IMR-90 (cell line): ENCODE data around the gene ZDHHC3. TPM values are rescaled to one million over a fixed set of nuclear protein-coding genes. Genes with fewer than 3 reads are reported as not detected.

Experiments used
- ATAC-seq: fragments of 200-7000 bp; cut with Tn5 transposase; 2 replicates; pipeline ENCODE4 v1.9.1; 2020; ENCODE audit warnings: low read depth, mild to moderate bottlenecking, moderate library complexity
- BruUV-seq: library from RNA; stranded (reverse); fragments of 400-500 nt; replicated peaks from 2 replicates; lab custom pipeline; 2021; lab: Mats Ljungman, UMichigan
- CTCF ChIA-PET: fragments of 300-600 bp; formaldehyde crosslinking; extraction: SDS; loops from one replicate; lab custom pipeline; 2021; ENCODE audit warnings: antibody characterized with exemption; lab: Yijun Ruan, JAX
- POLR2A ChIA-PET: fragments of 300-600 bp; sonication (Branson Sonifier 250); formaldehyde crosslinking; loops from one replicate; lab custom pipeline; 2022; ENCODE audit warnings: antibody characterized with exemption; ENCODE audit not compliant: unreplicated experiment; lab: Charles Lee
- DNase-seq: peaks from one replicate; pipeline ENCODE4 v3.0.0; 2013
- H2AFZ ChIP-seq: replicated peaks from 2 replicates; pipeline ENCODE3; 2013; ENCODE audit warnings: low read length, mild to moderate bottlenecking; ENCODE audit not compliant: poor library complexity
- H2AK5ac ChIP-seq: 2 replicates; pipeline ENCODE4 v1.6.1; 2013; ENCODE audit warnings: low read depth, low read length, inconsistent platforms
- H2AK9ac ChIP-seq: replicated peaks from 2 replicates; pipeline ENCODE3; 2013; ENCODE audit warnings: mild to moderate bottlenecking, low read depth, low read length, moderate library complexity; ENCODE audit not compliant: poor library complexity
- H2BK120ac ChIP-seq: 2 replicates; pipeline ENCODE4 v1.6.1; 2013; ENCODE audit warnings: low read depth, low read length, inconsistent platforms
- H2BK15ac ChIP-seq: 3 replicates; pipeline ENCODE4 v1.6.1; 2013; ENCODE audit warnings: low read depth, low read length, inconsistent platforms
- H2BK20ac ChIP-seq: 2 replicates; pipeline ENCODE4 v1.6.1; 2013; ENCODE audit warnings: low read depth, mild to moderate bottlenecking, inconsistent platforms, low read length, moderate library complexity
- H2BK5ac ChIP-seq: 2 replicates; pipeline ENCODE4 v1.6.1; 2013; ENCODE audit warnings: mild to moderate bottlenecking, low read depth, low read length, inconsistent platforms; ENCODE audit not compliant: poor library complexity, severe bottlenecking
- H3K14ac ChIP-seq: replicated peaks from 2 replicates; pipeline ENCODE4 v1.6.1; 2013; ENCODE audit warnings: low read depth, low read length, inconsistent platforms
- H3K18ac ChIP-seq: 2 replicates; pipeline ENCODE4 v1.6.1; 2013; ENCODE audit warnings: low read depth, low read length, control low read depth
- H3K23ac ChIP-seq: 2 replicates; pipeline ENCODE4 v1.6.1; 2013; ENCODE audit warnings: low read depth, low read length, inconsistent platforms
- H3K27ac ChIP-seq: 2 replicates; pipeline ENCODE4 v1.5.1; 2013; ENCODE audit warnings: mild to moderate bottlenecking, control low read depth, low read length; ENCODE audit not compliant: insufficient read depth
- H3K27me3 ChIP-seq: 2 replicates; pipeline ENCODE4 v1.6.1; 2013; ENCODE audit warnings: low read length; ENCODE audit not compliant: control insufficient read depth, insufficient read depth
- H3K36me3 ChIP-seq: 2 replicates; pipeline ENCODE4 v1.6.1; 2013; ENCODE audit warnings: low read length, mixed read lengths; ENCODE audit not compliant: control insufficient read depth, insufficient read depth
- H3K4ac ChIP-seq: 2 replicates; pipeline ENCODE4 v1.6.1; 2013; ENCODE audit warnings: low read depth, low read length, inconsistent platforms
- H3K4me1 ChIP-seq: 2 replicates; pipeline ENCODE4 v1.6.1; 2013; ENCODE audit warnings: low read length, mixed read lengths; ENCODE audit not compliant: control insufficient read depth, insufficient read depth
- H3K4me2 ChIP-seq: 2 replicates; pipeline ENCODE4 v1.6.1; 2013; ENCODE audit warnings: low read depth, mild to moderate bottlenecking, control low read depth, low read length, moderate library complexity
- H3K4me3 ChIP-seq: 2 replicates; pipeline ENCODE4 v1.5.1; 2013; ENCODE audit warnings: low read depth, mild to moderate bottlenecking, control low read depth, low read length, moderate library complexity; ENCODE audit not compliant: insufficient read depth
- H3K56ac ChIP-seq: 2 replicates; pipeline ENCODE4 v1.6.1; 2013; ENCODE audit warnings: low read length, inconsistent platforms; ENCODE audit not compliant: insufficient read depth; ENCODE audit errors: extremely low read depth
- H3K79me1 ChIP-seq, 2 experiments: 2 replicates each; pipeline ENCODE4 v1.6.1; 2013; ENCODE audit warnings: low read length in 2 of 2, inconsistent platforms in 1 of 2, low read depth in 1 of 2
- H3K9ac ChIP-seq: 2 replicates; pipeline ENCODE4 v1.6.1; 2013; ENCODE audit warnings: low read depth, low read length, control low read depth
- H3K9me1 ChIP-seq: 2 replicates; pipeline ENCODE4 v1.6.1; 2013; ENCODE audit warnings: low read length, inconsistent platforms; ENCODE audit not compliant: insufficient read depth
- H3K9me3 ChIP-seq: 2 replicates; pipeline ENCODE4 v1.6.1; 2013; ENCODE audit warnings: low read length; ENCODE audit not compliant: control insufficient read depth, insufficient read depth
- H4K20me1 ChIP-seq: 2 replicates; pipeline ENCODE4 v1.6.1; 2013; ENCODE audit warnings: low read length, inconsistent platforms; ENCODE audit not compliant: insufficient read depth
- H4K5ac ChIP-seq: 2 replicates; pipeline ENCODE4 v1.6.1; 2013; ENCODE audit warnings: mild to moderate bottlenecking, low read depth, low read length, control low read depth
- H4K8ac ChIP-seq, 2 experiments: 2 replicates each; pipeline ENCODE4 v1.6.1; 2013; ENCODE audit warnings: low read depth in 2 of 2, low read length in 2 of 2, control low read depth in 1 of 2, inconsistent platforms in 1 of 2
- H4K91ac ChIP-seq: 2 replicates; pipeline ENCODE4 v1.6.1; 2013; ENCODE audit warnings: low read depth, low read length, inconsistent platforms; ENCODE audit not compliant: insufficient read depth
- MAFK ChIP-seq: IDR thresholded peaks from 2 replicates; pipeline ENCODE4 v1.6.1; 2012; ENCODE audit warnings: low read depth, low read length, improper control_type of control experiment
- MAZ ChIP-seq: IDR thresholded peaks from 2 replicates; pipeline ENCODE4 v1.6.1; 2012; ENCODE audit warnings: low read depth, mild to moderate bottlenecking, low read length, improper control_type of control experiment, moderate library complexity, borderline replicate concordance
- WGBS, 2 experiments: methylation state at CpG; one replicate each; pipeline versions ENCODE4 v1.1.5 to v1.1.7; 2013; ENCODE audit warnings: missing lambda C conversion rate in 2 of 2; ENCODE audit not compliant: insufficient read length in 1 of 2; ENCODE audit errors: extremely low coverage in 2 of 2; 5-methylcytosine and 5-hydroxymethylcytosine counted together
- dilution Hi-C: fragments of 300-500 bp; cut with HindIII; formaldehyde crosslinking; loops from one replicate; pipeline ENCODE4 v1.14.3; 2018; ENCODE audit warnings: low sequenced_read_pairs; ENCODE audit not compliant: unreplicated experiment
- in situ Hi-C: fragments of 300-500 bp; cut with MboI; formaldehyde crosslinking; loops from 3 replicates; pipeline ENCODE4 v1.14.3; 2019; ENCODE audit warnings: low sequenced_read_pairs, inconsistent platforms, mixed read lengths
- intact Hi-C: fragments of 100-400 bp; cut with micrococcal nuclease; formaldehyde crosslinking; loops from 2 replicates; pipeline ENCODE4 v1.10.0; 2022
- polyA plus RNA-seq, 3 experiments: library from polyadenylated mRNA; depleted of rRNA; stranded (reverse); fragments of >200 nt; gene quantifications; 2 replicates each; pipeline ENCODE4 v1.2.3, GENCODE V29; 2012; ENCODE audit warnings: low replicate concordance in 1 of 3
- total RNA-seq: library from RNA; depleted of rRNA; stranded (reverse); fragments of >200 nt; gene quantifications from 2 replicates; pipeline ENCODE4 v1.2.3, GENCODE V29; 2012

ZDHHC3 gene
- total and polyA plus RNA-seq, 2 of the 4 experiments (the other 2 are of a cell fraction), result 57.7 to 59.6 TPM

GRCh38 chr3:45002720-45003119 is 26.7 kb upstream of the ZDHHC3 start:
- Histone ChIP-seq H3K14ac (no peak overlapping the region), H3K23ac (no peak overlapping the region), H3K9ac (no peak overlapping the region), H2AFZ (no peak overlapping the region), H2BK15ac (no peak overlapping the region), H3K9me1 (peaks cover 7% of the 10 kb centered on the region; the same call in 1 of the 2 replicates), H3K4ac (no peak overlapping the region), H3K9me3 (no peaks in the 10 kb centered on the region), H3K27ac (no peak overlapping the region), H2BK120ac (no peak overlapping the region), H4K5ac (no peak overlapping the region), H2BK20ac (no peak overlapping the region), H3K18ac (no peak overlapping the region), H3K36me3 (peaks cover 34% of the 10 kb centered on the region), H3K4me3 (no peak overlapping the region), H3K56ac (no peak overlapping the region), H3K79me1 (peaks cover 15% of the 10 kb centered on the region in 2 experiments), H4K91ac (no peak overlapping the region), H2AK9ac (no peak overlapping the region), H2AK5ac (no peak overlapping the region), H3K4me2 (no peak overlapping the region), H3K4me1 (peaks cover 4% of the 10 kb centered on the region; the same call in 1 of the 2 replicates), H4K8ac (no peak overlapping the region), H2BK5ac (no peak overlapping the region), H3K27me3 (no peaks in the 10 kb centered on the region), H4K20me1 (no peaks in the 10 kb centered on the region)
- BruUV-seq, result no TSS peak
- no peak for DNase-seq
- intact Hi-C loops, result no loop called here
- POLR2A ChIA-PET, result no interaction called here
- TF ChIP-seq MAZ (no peak), MAFK (no peak)
- dilution Hi-C loops, result no loop called here
- no CpG with 5 or more reads among the region's 3 CpGs for WGBS, 2 experiments
- ATAC-seq, result no peak
- in situ Hi-C loops, result no loop called here
- CTCF ChIA-PET, result interaction anchor here (0.5 to 2.1 kb wide), 2 partner anchors 9 to 484 kb away, joined by 3 to 5 read pairs; no protein-coding TSS in a partner anchor
